Choroid plexus epithelial cell (primary cell): ENCODE results near the gene DAPK1.

ENCODE experiments used
- DNase-seq: peaks from one replicate; pipeline ENCODE4 v3.0.0-alpha.2; 2010; ENCODE audit warnings: low read depth
- H3K4me3 ChIP-seq: 2 replicates; pipeline ENCODE4 v1.5.1; 2011; ENCODE audit warnings: low read depth, mild to moderate bottlenecking, control low read depth, low read length, moderate library complexity
- CTCF ChIP-seq: conservative IDR thresholded peaks from 2 replicates; pipeline ENCODE4 v1.5.1; 2011; ENCODE audit warnings: low read depth, mild to moderate bottlenecking, control low read depth, inconsistent platforms, low read length, moderate library complexity

Gene DAPK1

GRCh38 chr9:87497604-87498045 is at the start of gene DAPK1:
Gene DAPK1 (plus strand): TSS chr9:87497867. CDS start chr9:87499078, 1,211 bp downstream.
- peak within 1 kb of the TSS; percentile 65 for H3K4me3 ChIP-seq
- peak; percentile 38 for DNase-seq
- TF ChIP-seq CTCF, result peak; percentile 16

- TF ChIP-seq CTCF, result no peak
- peak; percentile 15 for DNase-seq
- H3K4me3 ChIP-seq, result no peak overlapping the region
These were observed 46.5 kb upstream of the DAPK1 start for GRCh38 chr9:87451149-87451548.

GRCh38 chr9:87455407-87455806 is 42.3 kb upstream of the DAPK1 start:
- no peak for DNase-seq
- no peak for TF ChIP-seq CTCF
- no peak overlapping the region for H3K4me3 ChIP-seq

- no peak for DNase-seq
- no peak overlapping the region for H3K4me3 ChIP-seq
- no peak for TF ChIP-seq CTCF
These were observed 36.4 kb upstream of the DAPK1 start for GRCh38 chr9:87461256-87461655.

GRCh38 chr9:87464110-87464991 is 33.3 kb upstream of the DAPK1 start:
- H3K4me3 ChIP-seq, result no peak overlapping the region
- no peak for TF ChIP-seq CTCF
- DNase-seq, result peak; percentile 2

- no peak overlapping the region for H3K4me3 ChIP-seq
- no peak for DNase-seq
- TF ChIP-seq CTCF, result no peak
These were observed 32.7 kb upstream of the DAPK1 start for GRCh38 chr9:87464992-87465378.

- DNase-seq, result no peak
- H3K4me3 ChIP-seq, result no peak overlapping the region
- TF ChIP-seq CTCF, result no peak
These were observed 31.9 kb upstream of the DAPK1 start for GRCh38 chr9:87465816-87466215.
